Urinary bladder (tissue), 4 donors: ENCODE results near the gene CIAO3. TPM values are rescaled to one million over a fixed set of nuclear protein-coding genes. Genes with fewer than 3 reads are reported as not detected.

Experiments
- DNase-seq: peaks from one replicate; pipeline ENCODE4 v3.0.0-alpha.2; 2015; ENCODE audit errors: extremely low spot score
- H3K27ac ChIP-seq: one replicate; pipeline ENCODE4 v1.5.1; 2013; ENCODE audit warnings: low read depth, mild to moderate bottlenecking, moderate library complexity
- H3K36me3 ChIP-seq: one replicate; pipeline ENCODE4 v1.6.1; 2013; ENCODE audit warnings: mild to moderate bottlenecking, moderate library complexity; ENCODE audit not compliant: insufficient read depth
- H3K4me1 ChIP-seq: one replicate; pipeline ENCODE4 v1.6.1; 2013; ENCODE audit warnings: mild to moderate bottlenecking, moderate library complexity; ENCODE audit not compliant: insufficient read depth
- H3K4me3 ChIP-seq: one replicate; pipeline ENCODE4 v1.5.1; 2013; ENCODE audit warnings: low read depth, low read length
- WGBS: extraction: QIAGEN DNeasy Blood & Tissue Kit; methylation state at CpG from one replicate; pipeline ENCODE4 v1.1.7; 2013; 5-methylcytosine and 5-hydroxymethylcytosine counted together
- polyA plus RNA-seq: library from polyadenylated mRNA; stranded (reverse); fragments of 200-250 nt; gene quantifications from one replicate; pipeline ENCODE4 v1.2.3, GENCODE V29; 2013
- total RNA-seq: library from RNA; depleted of rRNA; stranded (reverse); fragments of >200 nt; gene quantifications from one replicate; pipeline ENCODE4 v1.2.3, GENCODE V29; 2014
- donor health status: healthy with polysubstance abuse.
- donor health status: healthy.

CIAO3 gene
- total and polyA plus RNA-seq, 2 donors = 26.6 to 33.4 TPM

- DNase-seq = no peak
- H3K36me3 ChIP-seq = no peaks in the 10 kb centered on the region
- H3K27ac ChIP-seq = no peak overlapping the region
- no peaks in the 10 kb centered on the region for H3K4me1 ChIP-seq
- H3K4me3 ChIP-seq = no peak overlapping the region
- 53% methylated on average over 20 of the region's 20 CpGs for WGBS
Measured at GRCh38 chr16:769184-769784, 28.5 kb upstream of the CIAO3 start.

DNA sequence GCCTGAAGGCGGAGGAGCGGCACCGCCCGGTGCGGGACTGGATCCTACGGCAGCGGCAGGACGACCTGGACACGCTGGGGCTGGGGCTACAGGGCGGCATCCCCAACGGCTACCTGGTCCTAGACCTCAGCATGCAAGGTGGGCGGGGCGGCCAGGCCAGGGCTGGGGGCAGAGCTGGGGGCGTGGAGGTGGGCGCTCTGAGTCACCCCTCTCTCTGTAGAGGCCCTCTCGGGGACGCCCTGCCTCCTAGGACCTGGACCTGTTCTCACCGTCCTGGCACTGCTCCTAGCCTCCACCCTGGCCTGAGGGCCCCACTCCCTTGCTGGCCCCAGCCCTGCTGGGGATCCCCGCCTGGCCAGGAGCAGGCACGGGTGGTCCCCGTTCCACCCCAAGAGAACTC, 27.6 kb upstream of the CIAO3 start:
- no peak for DNase-seq
- no peak overlapping the region for H3K27ac ChIP-seq
- no peaks in the 10 kb centered on the region for H3K4me1 ChIP-seq
- no peak overlapping the region for H3K4me3 ChIP-seq
- WGBS = 66% methylated on average over 21 of the region's 21 CpGs
- H3K36me3 ChIP-seq = no peaks in the 10 kb centered on the region

GRCh38 chr16:767743-768235, 27.0 kb upstream of the CIAO3 start:
- Histone ChIP-seq H3K27ac (no peak overlapping the region), H3K4me3 (no peak overlapping the region), H3K36me3 (no peaks in the 10 kb centered on the region), H3K4me1 (no peaks in the 10 kb centered on the region)
- DNase-seq = no peak
- WGBS = 78% methylated on average over 32 of the region's 38 CpGs

- no peaks in the 10 kb centered on the region for H3K36me3 ChIP-seq
- 61% methylated on average over 36 of the region's 48 CpGs for WGBS
Measured at GRCh38 chr16:766820-767640, 26.2 kb upstream of the CIAO3 start.

GRCh38 chr16:766008-766819, 25.4 kb upstream of the CIAO3 start:
- Histone ChIP-seq H3K4me3 (no peak overlapping the region), H3K36me3 (no peaks in the 10 kb centered on the region), H3K4me1 (no peaks in the 10 kb centered on the region), H3K27ac (no peak overlapping the region)
- 88% methylated on average over 29 of the region's 29 CpGs for WGBS
- no peak for DNase-seq

More at GRCh38 chr16:766820-767640, 26.2 kb upstream of the CIAO3 start:
- no peak for DNase-seq
- no peak overlapping the region for H3K4me3 ChIP-seq
- no peak overlapping the region for H3K27ac ChIP-seq
- no peaks in the 10 kb centered on the region for H3K4me1 ChIP-seq

DNA sequence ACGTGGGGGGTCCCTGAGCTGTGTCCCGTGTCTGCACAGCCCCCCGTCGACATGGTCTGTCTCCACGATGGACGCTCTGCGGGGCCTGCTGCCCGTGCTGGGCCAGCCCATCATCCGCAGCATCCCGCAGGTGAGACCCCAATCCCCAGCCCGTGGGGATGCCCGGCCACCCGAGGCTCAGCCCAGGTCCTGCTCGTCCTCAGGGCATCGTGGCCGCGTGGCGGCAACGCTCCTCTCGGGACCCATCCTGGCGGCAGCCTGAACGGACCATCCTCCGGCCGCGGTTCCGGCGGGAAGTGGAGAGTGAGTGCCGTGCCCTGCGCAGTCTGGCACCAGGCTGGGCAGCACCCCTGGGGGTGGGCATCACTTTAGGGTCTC, 24.7 kb upstream of the CIAO3 start:
- Histone ChIP-seq H3K4me3 (no peak overlapping the region), H3K36me3 (no peaks in the 10 kb centered on the region), H3K4me1 (no peaks in the 10 kb centered on the region), H3K27ac (no peak overlapping the region)
- WGBS = 93% methylated on average over 29 of the region's 29 CpGs
- DNase-seq = no peak

GRCh38 chr16:764848-765487, 24.2 kb upstream of the CIAO3 start:
- Histone ChIP-seq H3K27ac (no peak overlapping the region), H3K4me3 (no peak overlapping the region), H3K36me3 (no peaks in the 10 kb centered on the region), H3K4me1 (no peaks in the 10 kb centered on the region)
- DNase-seq = no peak
- WGBS = 83% methylated on average over 38 of the region's 38 CpGs

DNA sequence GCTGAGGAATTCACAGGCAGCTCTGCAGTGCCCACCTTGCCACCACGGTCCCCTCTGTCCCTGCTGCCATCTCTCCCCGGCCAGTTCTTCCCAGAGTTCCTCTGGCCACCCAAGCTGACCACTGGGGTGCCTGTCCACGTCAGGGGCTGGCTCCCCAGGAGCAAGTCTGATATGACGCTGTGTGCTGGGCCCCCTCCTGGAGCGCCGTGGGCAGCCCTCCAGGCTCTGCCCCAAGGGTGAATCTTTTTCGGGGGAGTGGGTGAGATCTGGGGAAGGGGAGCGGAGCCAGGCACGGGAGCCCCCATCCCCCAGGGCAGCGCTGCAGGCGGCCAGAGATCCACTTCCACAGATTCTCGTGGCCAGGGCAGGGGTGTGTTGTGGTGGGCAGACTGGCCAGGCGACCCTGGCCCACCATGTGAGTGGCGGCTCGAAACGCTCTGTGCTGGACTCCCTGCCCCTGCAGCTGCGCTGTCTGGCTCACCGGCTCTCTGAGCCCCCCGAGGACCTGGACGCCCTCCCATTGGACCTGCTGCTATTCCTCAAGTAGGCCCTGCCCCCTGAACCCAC, 23.5 kb upstream of the CIAO3 start:
- no peak for DNase-seq
- H3K36me3 ChIP-seq = no peaks in the 10 kb centered on the region
- H3K4me1 ChIP-seq = no peaks in the 10 kb centered on the region
- no peak overlapping the region for H3K27ac ChIP-seq
- no peak overlapping the region for H3K4me3 ChIP-seq
- 71% methylated on average over 20 of the region's 20 CpGs for WGBS

DNA sequence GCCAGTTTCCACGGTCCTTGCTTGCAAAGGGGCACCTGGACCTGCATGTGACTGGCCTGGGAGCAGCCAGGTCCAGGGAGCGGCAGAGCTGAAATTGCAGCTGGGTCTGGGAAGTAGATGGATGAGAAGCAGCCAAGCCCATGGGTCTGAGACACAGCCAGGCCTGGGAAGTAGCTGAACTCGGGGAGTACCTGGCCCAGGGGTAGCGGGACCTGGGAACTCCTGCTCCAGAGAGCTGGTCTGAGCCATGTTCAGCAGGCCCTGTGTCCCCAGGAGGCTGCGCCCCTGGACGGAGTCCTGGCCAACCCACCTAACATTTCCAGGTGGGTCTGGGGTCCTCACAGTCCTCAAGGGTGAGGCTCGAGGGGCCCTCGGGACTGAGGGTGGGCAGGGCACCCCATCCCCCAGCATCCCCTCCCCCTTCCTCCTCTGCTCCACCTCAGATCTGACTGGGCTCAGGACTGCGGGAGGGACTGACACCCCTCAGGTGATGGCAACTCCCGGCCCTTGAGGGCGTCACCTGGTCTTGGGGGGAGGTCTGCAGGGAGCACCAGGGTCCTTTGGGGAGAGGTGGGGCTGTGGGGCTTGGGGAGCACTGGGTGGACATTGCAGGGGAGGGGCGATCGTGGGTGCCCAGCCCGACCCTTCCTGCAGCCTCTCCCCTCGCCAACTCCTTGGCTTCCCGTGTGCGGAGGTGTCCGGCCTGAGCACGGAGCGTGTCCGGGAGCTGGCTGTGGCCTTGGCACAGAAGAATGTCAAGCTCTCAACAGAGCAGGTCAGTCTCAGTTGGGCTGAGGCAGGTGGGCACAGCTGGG, 22.8 kb upstream of the CIAO3 start:
- 74% methylated on average over 21 of the region's 21 CpGs for WGBS
- DNase-seq = no peak
- Histone ChIP-seq H3K4me3 (no peak overlapping the region), H3K4me1 (no peaks in the 10 kb centered on the region), H3K36me3 (no peaks in the 10 kb centered on the region), H3K27ac (no peak overlapping the region)

DNA sequence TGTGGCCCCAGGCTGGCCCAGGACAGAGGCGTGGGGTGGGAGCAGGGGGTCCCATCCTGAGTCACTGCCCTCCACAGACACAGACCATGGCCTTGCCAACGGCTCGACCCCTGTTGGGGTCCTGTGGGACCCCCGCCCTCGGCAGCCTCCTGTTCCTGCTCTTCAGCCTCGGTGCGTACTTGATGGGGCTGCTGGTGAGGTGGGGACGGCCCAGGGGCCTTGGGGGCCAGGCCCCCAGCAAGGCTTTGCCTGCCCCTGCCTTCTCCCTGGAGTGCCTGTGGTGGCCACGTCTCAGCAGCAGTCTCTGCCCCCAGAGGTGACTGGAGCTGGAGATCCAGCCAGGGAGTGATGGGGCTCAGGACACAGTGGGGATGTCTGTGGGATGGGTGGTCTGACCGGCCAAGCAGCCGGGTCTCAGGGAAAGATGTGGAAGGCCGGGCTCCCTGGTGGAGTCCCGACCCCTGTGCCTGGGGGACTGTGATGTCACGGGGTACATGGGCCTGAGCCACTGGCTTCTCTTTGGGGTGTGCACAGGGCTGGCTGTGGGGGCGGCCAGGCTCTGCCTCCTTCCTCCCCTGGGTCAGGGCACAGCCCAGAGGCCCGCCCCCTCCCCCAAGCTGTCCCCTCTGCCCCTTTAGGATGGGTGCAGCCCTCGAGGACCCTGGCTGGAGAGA, 21.9 kb upstream of the CIAO3 start:
- DNase-seq = no peak
- Histone ChIP-seq H3K4me3 (no peak overlapping the region), H3K27ac (no peak overlapping the region), H3K36me3 (no peaks in the 10 kb centered on the region), H3K4me1 (no peaks in the 10 kb centered on the region)
- 70% methylated on average over 17 of the region's 17 CpGs for WGBS

DNA sequence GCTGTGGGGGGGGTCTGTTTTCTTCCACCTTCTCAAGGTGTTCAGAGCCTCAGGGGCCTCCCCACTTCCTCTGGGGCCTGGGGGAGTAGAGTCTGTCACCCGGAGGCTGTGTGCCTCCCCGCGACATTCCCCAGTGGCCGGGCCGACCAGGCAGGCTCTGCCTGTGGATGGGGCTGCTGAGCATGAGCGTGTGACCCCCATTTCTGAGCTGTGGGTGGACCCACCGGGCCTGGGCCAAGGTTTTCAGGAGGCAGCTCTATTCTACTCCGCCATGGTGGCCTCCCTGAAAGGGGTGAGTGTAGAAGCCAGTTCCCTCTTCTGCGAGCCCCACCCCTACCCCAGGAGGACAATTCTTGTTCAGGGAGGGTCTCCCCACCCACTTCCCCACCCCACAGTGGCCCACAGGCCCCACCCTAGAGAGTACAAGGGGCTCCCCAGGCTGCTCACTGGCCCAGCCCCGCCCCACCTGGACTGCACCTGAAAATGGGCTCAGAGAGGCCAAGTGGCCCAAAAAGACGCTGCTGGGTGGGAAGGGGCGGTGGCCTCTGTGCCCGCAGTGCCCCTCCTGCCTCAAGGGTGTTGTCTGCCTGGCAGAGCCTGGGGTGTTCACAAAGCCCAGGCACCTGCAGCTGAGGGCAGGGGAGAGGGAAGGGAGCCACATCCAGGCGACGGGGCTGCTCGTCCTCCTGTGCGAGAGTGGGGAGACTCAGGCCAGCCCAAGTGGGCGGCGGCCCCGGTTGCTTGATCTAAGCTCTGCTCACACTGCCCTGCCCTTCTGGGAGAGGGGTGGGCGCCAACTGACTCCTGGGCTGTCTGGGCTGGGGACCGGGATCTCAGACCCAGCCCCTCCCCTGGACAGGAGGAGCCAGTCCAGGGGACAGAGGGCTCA, 21.1 kb upstream of the CIAO3 start:
- H3K36me3 ChIP-seq = no peaks in the 10 kb centered on the region
- WGBS = 55% methylated on average over 22 of the region's 22 CpGs
- no peak for DNase-seq
- H3K27ac ChIP-seq = no peak overlapping the region
- no peaks in the 10 kb centered on the region for H3K4me1 ChIP-seq
- no peak overlapping the region for H3K4me3 ChIP-seq
